Activated T-cell treated with anti-CD3 and anti-CD28 coated beads, Interleukin-2, amount 50 U/mL, for 72 hours (primary cell): ENCODE measurements around the gene ACVR1. TPM values are rescaled to one million over a fixed set of nuclear protein-coding genes. Genes with fewer than 3 reads are reported as not detected.
A peak's percentile ranks its signal among the peaks of the same experiment; 100 is the strongest.

ENCODE experiments used
- ATAC-seq, 2 donors: fragments of 150-1000 bp; cut with Tn5 transposase; replicated peaks in 1 of 2; 2 replicates each; pipeline ENCODE4 v1.10.0; 2021; ENCODE audit warnings: moderate library complexity in 2 of 2, mild to moderate bottlenecking in 1 of 2
- DNase-seq, 2 donors: peaks; one replicate each; pipeline ENCODE4 v3.0.0; 2021 to 2022; ENCODE audit warnings: mixed read lengths in 1 of 2
- H3K27ac Mint-ChIP-seq: one replicate; pipeline ENCODE4 v1.8.0; 2022; ENCODE audit warnings: mild to moderate bottlenecking, moderate library complexity, mixed read lengths
- H3K27me3 Mint-ChIP-seq: one replicate; pipeline ENCODE4 v1.8.0; 2022; ENCODE audit warnings: low read depth, mixed read lengths
- H3K36me3 Mint-ChIP-seq, 2 donors: one replicate each; pipeline ENCODE4 v1.8.0; 2022; ENCODE audit warnings: mixed read lengths in 2 of 2, mild to moderate bottlenecking in 1 of 2; ENCODE audit not compliant: insufficient read depth in 2 of 2
- H3K4me1 Mint-ChIP-seq: one replicate; pipeline ENCODE4 v1.8.0; 2022; ENCODE audit warnings: low read depth, mixed read lengths
- H3K4me3 Mint-ChIP-seq, 2 donors: one replicate each; pipeline ENCODE4 v1.8.0; 2022; ENCODE audit warnings: mild to moderate bottlenecking in 2 of 2, mixed read lengths in 2 of 2, moderate library complexity in 2 of 2
- H3K9me3 Mint-ChIP-seq, 2 donors: one replicate each; pipeline ENCODE4 v1.8.0; 2022; ENCODE audit warnings: mixed read lengths in 2 of 2
- total RNA-seq, 2 donors: library from RNA; stranded (reverse); gene quantifications; one replicate each; pipeline ENCODE4 v1.2.3, GENCODE V29; 2022

Gene ACVR1
- total RNA-seq, 2 donors from 2014 or later: 28.3 to 29.7 TPM

DNA sequence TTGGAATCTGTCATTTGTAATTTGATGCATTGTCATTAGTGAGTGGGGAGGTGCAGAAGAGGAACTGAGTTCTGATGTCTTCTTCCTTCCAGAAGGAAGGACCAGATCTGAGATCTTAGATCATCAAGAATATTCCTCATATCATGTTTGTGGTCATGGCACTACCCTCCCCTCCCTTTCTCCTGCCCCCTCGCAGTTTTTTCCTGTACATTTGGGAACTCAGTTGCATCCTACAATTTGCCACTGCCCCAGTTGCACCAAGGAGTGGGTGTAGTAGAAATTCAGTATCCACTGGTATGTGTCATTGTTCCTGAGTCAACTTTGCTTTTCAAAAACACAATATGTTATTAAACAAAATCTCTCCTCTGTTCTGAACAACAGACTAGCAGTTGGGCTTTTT, 26.6 kb upstream of the ACVR1 start:
- Mint-ChIP-seq H3K27me3 (no peaks in the 10 kb centered on the region), H3K36me3 (peaks cover 2 to 3% of the 10 kb centered on the region in 2 donors), H3K27ac (no peak overlapping the region), H3K4me1 (peaks cover 59% of the 10 kb centered on the region), H3K4me3 (no peak overlapping the region), H3K9me3 (peaks cover 0 to 1% of the 10 kb centered on the region in 2 donors)
- ATAC-seq: no peak
- no peak for DNase-seq

DNA sequence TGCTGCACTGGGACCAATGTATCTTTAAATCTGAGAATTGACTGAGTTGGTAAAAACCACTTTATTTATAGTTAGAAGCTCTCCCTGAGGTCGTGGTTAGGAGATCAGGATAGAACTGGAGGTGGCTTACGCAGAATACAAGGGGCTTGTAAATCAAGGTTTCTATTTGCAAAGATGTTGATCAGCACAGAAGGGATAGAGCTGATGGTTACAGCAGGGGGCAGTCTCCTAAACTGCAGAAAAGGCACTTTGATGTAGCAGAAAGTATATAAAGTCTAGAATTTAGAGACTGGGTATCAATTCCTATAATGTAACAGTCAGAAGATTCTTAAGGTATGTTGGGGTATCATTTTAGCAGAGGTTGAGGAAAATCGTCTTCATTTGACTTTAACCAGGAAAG, 25.2 kb upstream of the ACVR1 start:
- DNase-seq (no peak), ATAC-seq (no peak)
- Mint-ChIP-seq H3K27me3 (no peaks in the 10 kb centered on the region), H3K9me3 (peaks cover 0 to 1% of the 10 kb centered on the region in 2 donors), H3K36me3 (peaks cover 1 to 2% of the 10 kb centered on the region in 2 donors), H3K4me1 (peaks cover 73% of the 10 kb centered on the region), H3K27ac (peak overlapping the region; percentile 25), H3K4me3 (peak overlapping the region in 1 of 2 donors; percentile 96)

DNA sequence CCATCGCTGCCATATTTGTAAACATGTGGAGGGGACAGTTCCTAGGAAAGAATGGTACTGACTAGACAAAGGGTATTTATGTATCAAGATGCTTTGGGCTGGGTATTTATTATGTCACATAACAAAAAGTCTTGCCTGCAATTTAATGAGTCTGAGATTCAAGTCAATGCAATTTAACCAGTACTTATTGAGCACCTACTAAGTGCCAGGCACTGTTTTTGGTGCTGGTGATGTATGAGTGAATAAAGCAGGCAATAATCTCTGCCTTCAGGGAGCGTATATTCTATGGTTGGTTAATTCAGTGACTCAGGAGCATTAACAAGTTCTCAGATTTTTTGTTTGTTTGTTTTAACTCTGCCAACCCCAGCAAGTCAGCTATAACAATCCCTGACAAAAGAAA, 24.6 kb upstream of the ACVR1 start:
- peak overlapping the region in 1 of 2 donors; percentile 96 for H3K4me3 Mint-ChIP-seq
- DNase-seq: no peak

DNA sequence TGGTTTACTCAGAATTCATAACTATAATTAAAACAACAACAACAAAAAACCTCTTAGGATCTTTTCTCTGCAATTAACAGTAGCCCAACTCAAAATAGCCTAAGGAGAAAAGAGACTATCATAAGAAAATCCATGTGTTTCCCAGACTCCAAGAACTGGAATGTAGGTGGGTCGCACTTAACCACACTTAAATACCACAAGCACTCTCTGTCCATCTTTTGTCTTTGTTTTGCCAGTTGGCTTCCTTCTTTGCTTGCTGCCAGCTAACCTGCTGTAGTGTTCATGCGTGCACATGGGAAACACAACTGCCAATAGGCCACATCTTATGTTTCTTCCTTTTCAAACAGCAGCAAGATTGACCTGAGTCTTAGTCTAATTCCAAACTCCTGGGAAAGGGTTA, 24.1 kb upstream of the ACVR1 start:
- peak overlapping the region; percentile 85 to 96 for H3K4me3 Mint-ChIP-seq
- ATAC-seq (no peak), DNase-seq (no peak)
- peaks cover 1 to 2% of the 10 kb centered on the region in 2 donors for H3K36me3 Mint-ChIP-seq
- H3K27ac Mint-ChIP-seq: peak overlapping the region; percentile 100
- H3K27me3 Mint-ChIP-seq: no peaks in the 10 kb centered on the region
- peaks cover 0 to 1% of the 10 kb centered on the region in 2 donors for H3K9me3 Mint-ChIP-seq
- H3K4me1 Mint-ChIP-seq: peaks cover 76% of the 10 kb centered on the region

More for the DNA sequence above, 24.6 kb upstream of the ACVR1 start:
- Mint-ChIP-seq H3K36me3 (peaks cover 1 to 2% of the 10 kb centered on the region in 2 donors), H3K4me1 (peaks cover 71% of the 10 kb centered on the region), H3K27ac (peak overlapping the region; percentile 100), H3K27me3 (no peaks in the 10 kb centered on the region), H3K9me3 (peaks cover 0 to 1% of the 10 kb centered on the region in 2 donors)
- no peak for ATAC-seq

DNA sequence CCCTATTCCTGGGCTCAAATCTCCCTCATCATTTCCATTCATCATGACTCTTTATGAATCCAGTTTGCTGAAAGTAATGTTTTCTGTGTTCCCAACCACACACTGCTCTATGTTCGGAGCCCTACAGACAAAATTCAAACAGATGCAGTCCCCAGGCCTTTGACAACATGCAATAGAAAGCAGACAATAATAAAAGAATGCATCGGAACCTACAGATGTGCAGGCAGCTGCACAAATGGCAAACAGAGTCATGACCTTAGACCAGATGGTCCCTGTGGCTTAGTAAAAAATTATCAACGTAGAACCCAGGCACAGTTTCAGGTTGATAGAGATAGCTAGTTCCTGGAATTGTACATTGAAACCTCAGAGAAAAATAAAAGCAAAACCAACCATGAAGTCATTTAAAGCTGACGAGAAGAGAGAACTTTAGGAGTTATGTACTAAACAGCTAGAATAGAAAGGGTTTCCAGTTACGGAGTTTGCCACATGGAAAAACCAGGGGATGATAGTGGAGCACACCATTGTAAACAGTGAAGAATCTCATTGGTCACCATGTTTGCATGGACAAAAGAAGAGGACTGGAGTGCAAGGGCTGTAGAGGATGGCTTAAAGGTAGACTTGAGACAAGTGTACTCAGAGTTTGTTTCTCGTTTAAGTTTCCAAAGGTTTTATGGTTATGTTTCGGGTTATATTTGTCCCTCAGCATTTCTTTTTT, 23.2 kb upstream of the ACVR1 start:
- H3K36me3 Mint-ChIP-seq: peaks cover 1 to 2% of the 10 kb centered on the region in 2 donors
- peak; percentile 63 to 65 for ATAC-seq
- H3K4me1 Mint-ChIP-seq: peaks cover 82% of the 10 kb centered on the region
- peaks cover 0 to 1% of the 10 kb centered on the region in 2 donors for H3K9me3 Mint-ChIP-seq
- H3K27ac Mint-ChIP-seq: peak overlapping the region; percentile 100
- H3K4me3 Mint-ChIP-seq: peak overlapping the region; percentile 85 to 96
- DNase-seq: peak; percentile 32 to 44
- no peaks in the 10 kb centered on the region for H3K27me3 Mint-ChIP-seq

DNA sequence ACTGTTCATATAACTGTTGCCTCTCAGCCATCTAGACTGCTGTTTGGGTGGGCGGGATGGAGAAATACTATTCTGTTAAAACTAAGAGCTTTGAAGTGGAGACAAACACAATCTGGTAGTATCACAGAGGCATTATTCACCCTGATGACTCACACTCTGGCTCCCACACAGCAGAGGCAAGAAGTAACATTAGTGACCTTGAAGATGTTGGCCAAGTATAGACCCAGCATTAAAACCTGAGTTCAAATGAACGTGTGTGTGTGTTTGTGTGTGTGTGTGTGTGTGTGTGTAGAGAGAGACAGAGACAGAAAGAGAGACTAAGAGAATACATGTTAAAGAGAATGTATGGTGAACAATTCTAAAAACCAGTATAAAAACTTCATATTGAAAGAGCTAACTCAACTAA, 22.5 kb upstream of the ACVR1 start:
- peak overlapping the region; percentile 100 for H3K27ac Mint-ChIP-seq
- peak; percentile 73 to 85 for DNase-seq
- peaks cover 1 to 2% of the 10 kb centered on the region in 2 donors for H3K36me3 Mint-ChIP-seq
- peaks cover 88% of the 10 kb centered on the region for H3K4me1 Mint-ChIP-seq
- H3K9me3 Mint-ChIP-seq: peaks cover 0 to 1% of the 10 kb centered on the region in 2 donors
- peak overlapping the region; percentile 85 to 96 for H3K4me3 Mint-ChIP-seq
- H3K27me3 Mint-ChIP-seq: no peaks in the 10 kb centered on the region
- ATAC-seq: peak; percentile 79 to 84

DNA sequence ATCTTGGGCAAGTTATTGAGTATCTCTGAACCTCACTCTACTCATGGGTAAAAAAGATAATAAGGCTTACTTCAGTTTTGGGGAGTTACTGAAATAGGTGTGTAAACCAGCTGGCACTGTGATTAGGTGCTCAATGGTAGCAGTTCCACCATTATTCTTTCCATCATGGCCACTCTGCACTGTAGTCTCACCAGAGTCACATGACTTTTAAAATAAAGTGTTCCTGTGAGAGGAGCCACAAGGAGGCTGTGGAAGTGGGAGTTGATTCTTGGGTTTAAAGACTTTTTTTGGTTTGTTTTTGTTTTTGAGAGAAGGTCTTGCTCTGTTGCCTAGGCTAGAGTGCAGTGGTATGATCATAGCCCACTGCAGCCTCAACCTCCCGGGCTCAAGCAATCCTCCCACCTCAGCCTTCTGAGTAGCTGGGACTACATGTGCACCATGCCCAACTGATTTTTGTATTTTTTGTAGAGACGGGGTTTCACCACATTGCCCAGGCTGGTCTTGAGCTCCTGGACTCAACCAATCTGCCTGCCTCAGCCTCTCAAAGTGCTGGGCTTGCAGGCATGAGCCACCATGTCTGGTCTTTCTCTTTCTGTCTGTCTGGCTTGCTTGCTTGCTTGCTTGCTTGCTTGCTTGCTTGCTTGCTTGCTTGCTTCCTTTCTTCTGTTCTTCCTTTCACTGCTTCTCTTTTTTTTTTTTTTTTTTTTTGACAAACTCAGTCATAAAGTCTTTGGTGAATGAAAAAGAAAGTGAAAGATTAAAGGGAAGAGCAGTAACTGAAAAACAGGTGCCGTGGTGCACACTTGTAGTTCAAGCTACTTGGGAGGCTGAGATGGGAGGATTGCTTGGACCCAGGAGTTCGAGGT, 21.2 kb upstream of the ACVR1 start:
- peak; percentile 49 to 58 for DNase-seq
- peak; percentile 41 to 42 for ATAC-seq
- H3K27ac Mint-ChIP-seq: peak overlapping the region; percentile 100
- H3K4me3 Mint-ChIP-seq: peak overlapping the region; percentile 85 to 96
- peaks cover 91% of the 10 kb centered on the region for H3K4me1 Mint-ChIP-seq
- H3K36me3 Mint-ChIP-seq: peaks cover 1 to 2% of the 10 kb centered on the region in 2 donors
- H3K9me3 Mint-ChIP-seq: peaks cover 0 to 1% of the 10 kb centered on the region in 2 donors
- no peaks in the 10 kb centered on the region for H3K27me3 Mint-ChIP-seq

DNA sequence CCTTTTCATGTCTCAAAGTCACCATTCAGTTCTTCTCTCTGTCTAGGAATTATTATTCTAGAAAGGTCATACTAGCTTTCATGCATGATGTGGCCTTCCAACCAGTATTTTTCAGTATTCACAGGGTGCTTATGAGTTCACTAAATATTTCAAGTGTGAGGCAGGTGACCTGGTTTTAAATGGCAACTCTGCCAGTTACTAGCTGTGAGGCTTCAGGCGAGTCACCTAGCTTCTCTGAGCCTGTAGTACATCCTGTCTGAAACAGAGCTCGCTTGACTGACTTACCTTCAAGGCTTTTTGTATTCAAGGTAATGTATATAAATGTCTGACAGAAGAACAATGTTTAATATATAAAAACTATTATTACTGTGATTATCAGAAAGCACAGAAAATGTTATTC, 19.4 kb upstream of the ACVR1 start:
- DNase-seq: peak in 1 of 2 donors; percentile 29
- no peak overlapping the region for H3K4me3 Mint-ChIP-seq
- no peak overlapping the region for H3K27ac Mint-ChIP-seq
- H3K4me1 Mint-ChIP-seq: peaks cover 93% of the 10 kb centered on the region
- ATAC-seq: no peak
- peaks cover 1 to 2% of the 10 kb centered on the region in 2 donors for H3K36me3 Mint-ChIP-seq
- no peaks in the 10 kb centered on the region for H3K27me3 Mint-ChIP-seq
- peaks cover 0 to 1% of the 10 kb centered on the region in 2 donors for H3K9me3 Mint-ChIP-seq

DNA sequence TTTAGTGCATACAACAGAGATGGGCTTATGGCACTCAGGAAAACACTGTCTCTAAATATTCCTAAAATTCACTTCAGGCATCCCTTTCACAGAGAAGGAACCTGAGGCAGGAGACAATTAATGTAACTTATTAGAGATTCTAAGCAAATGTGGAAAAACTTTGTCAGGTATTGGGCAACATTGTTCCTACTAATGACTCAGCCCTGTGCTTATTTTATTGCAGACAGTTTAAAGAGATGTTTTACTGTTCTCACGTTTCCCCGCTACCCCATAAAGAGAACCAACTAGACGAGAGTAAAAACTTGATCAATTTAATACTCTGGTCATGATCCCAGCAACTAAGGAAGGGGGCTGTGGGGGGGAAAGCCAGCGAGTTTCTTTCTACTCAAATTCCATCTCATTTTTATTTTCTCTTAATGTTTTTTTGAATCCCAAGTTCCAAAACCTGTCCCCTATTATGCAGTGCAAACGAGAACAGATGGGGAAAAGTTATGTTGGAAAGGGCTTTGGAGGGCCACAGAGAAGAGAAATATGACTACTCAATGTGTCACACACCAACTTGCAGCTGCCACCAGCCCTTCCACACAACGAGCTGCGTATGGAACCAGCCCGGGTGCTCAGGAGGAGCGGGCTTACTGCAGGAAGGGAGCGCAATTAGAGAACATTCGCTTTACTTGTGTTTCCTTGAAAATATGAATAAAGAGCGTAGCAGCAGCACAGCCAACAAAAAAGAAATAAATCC, 18.7 kb upstream of the ACVR1 start:
- DNase-seq: no peak
- Mint-ChIP-seq H3K4me1 (peaks cover 90% of the 10 kb centered on the region), H3K4me3 (peak overlapping the region; percentile 45 to 51), H3K9me3 (peaks cover 0 to 1% of the 10 kb centered on the region in 2 donors), H3K27ac (no peak overlapping the region), H3K36me3 (peaks cover 1 to 2% of the 10 kb centered on the region in 2 donors), H3K27me3 (no peaks in the 10 kb centered on the region)
- ATAC-seq: no peak

DNA sequence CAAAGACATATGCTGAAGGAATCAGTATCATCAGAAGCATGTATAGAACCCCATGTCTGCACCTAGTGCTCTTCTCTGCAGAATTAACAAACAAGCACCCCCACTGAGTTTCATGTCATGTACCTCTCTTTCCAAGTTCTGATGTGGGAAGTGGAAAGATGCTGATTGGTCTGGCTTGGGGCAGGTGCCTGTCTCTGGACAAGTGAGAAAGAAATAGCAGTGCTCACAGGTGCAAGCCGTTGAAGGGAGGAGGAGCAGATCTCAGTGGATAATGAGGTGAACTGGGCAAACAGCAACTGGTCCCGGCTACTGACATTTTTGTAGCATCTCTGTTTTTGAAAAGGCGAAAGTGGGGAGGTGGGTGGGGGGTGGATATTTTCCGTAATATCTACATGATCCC, 17.5 kb upstream of the ACVR1 start:
- Mint-ChIP-seq H3K9me3 (peaks cover 0 to 1% of the 10 kb centered on the region in 2 donors), H3K27me3 (no peaks in the 10 kb centered on the region), H3K27ac (no peak overlapping the region), H3K4me3 (no peak overlapping the region), H3K4me1 (peaks cover 82% of the 10 kb centered on the region), H3K36me3 (peaks cover 1 to 4% of the 10 kb centered on the region in 2 donors)
- no peak for ATAC-seq
- no peak for DNase-seq

DNA sequence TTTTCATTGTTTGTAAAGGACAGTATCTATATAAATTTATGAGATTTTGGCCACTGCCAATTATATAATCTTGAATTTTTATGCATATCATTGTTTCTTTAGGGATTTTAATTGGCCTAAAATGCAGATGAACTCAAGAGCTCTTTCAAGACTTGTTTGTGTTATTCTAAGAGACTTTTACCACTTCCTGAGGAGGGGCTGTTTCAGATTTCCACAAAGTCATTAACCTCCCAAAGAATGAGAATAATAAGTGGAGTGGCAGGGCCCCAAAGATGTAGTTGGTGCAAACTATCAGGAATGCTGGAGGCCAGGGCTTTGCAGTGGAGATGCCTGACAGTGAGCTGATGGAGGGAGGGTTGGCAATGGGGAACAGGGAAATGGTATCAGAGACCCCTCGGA, 15.5 kb upstream of the ACVR1 start:
- peaks cover 2 to 4% of the 10 kb centered on the region in 2 donors for H3K36me3 Mint-ChIP-seq
- H3K27me3 Mint-ChIP-seq: no peaks in the 10 kb centered on the region
- H3K4me1 Mint-ChIP-seq: peaks cover 70% of the 10 kb centered on the region
- DNase-seq: no peak
- H3K9me3 Mint-ChIP-seq: no peaks in the 10 kb centered on the region
- ATAC-seq: no peak
- peak overlapping the region; percentile 7 to 65 for H3K4me3 Mint-ChIP-seq
- peak overlapping the region; percentile 91 for H3K27ac Mint-ChIP-seq

DNA sequence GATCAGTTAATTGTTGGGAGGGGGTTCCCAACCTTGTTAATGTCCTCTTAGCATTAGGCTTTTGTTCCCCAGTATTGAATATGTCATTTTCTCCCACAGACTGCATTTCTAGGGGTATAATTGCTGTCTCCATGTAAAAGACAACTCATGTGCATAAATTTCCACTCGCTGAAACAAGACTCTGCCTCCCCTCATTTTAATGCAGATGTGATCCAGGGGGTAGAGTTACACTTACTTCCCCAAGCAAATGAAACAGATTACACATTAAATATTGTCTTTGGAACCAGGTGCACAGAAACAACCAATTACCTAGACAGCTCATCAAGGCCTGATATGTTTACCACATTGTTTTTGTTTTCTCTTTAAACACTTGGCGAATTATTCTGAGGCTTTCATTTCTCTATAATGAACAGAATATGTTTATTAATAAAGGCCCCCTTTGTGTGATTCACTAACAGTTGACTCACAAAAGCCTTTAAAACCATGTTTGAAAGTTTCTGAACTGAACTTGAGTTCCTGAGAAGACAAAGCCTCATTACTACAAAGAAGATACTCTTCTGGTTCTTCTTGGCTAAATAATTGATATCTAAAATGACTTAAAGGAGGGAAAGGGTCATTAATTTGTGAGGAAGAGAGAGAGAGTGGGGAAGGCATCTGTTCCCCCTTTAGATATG, 15.0 kb upstream of the ACVR1 start:
- Mint-ChIP-seq H3K4me1 (peaks cover 65% of the 10 kb centered on the region), H3K36me3 (peaks cover 2 to 4% of the 10 kb centered on the region in 2 donors), H3K9me3 (no peaks in the 10 kb centered on the region), H3K27me3 (no peaks in the 10 kb centered on the region), H3K27ac (peak overlapping the region; percentile 91), H3K4me3 (peak overlapping the region; percentile 15 to 65)
- ATAC-seq: no peak
- no peak for DNase-seq
